Natural killer cell (primary cell): Measurements from ENCODE around the gene HNRNPC. TPM values are rescaled to one million over a fixed set of nuclear protein-coding genes. Genes with fewer than 3 reads are reported as not detected.

Source experiments
- ATAC-seq, 3 donors: fragments of 150-1000 bp in 2 of 3; fragments of 200-7000 bp in 1 of 3; cut with Tn5 transposase; 1 replicate in 1 of 3; 2 replicates in 2 of 3; pipeline ENCODE4 v1.10.0; 2021; ENCODE audit warnings: mild to moderate bottlenecking in 2 of 3, moderate library complexity in 2 of 3
- DNase-seq, 2 donors: peaks; one replicate each; pipeline versions ENCODE4 v3.0.0 to v3.0.0-alpha.2; 2013 to 2021; ENCODE audit warnings: mixed read lengths in 1 of 2
- H3K27ac ChIP-seq: one replicate; pipeline ENCODE4 v1.5.1; 2013; ENCODE audit warnings: mild to moderate bottlenecking, low read length
- H3K27me3 ChIP-seq: one replicate; pipeline ENCODE4 v1.6.1; 2013; ENCODE audit warnings: low read length; ENCODE audit not compliant: control insufficient read depth, insufficient read depth
- H3K36me3 ChIP-seq: one replicate; pipeline ENCODE4 v1.6.1; 2013; ENCODE audit warnings: low read length; ENCODE audit not compliant: control insufficient read depth, insufficient read depth
- H3K4me1 ChIP-seq: one replicate; pipeline ENCODE4 v1.6.1; 2013; ENCODE audit warnings: low read length; ENCODE audit not compliant: control insufficient read depth, insufficient read depth
- H3K4me3 ChIP-seq: one replicate; pipeline ENCODE4 v1.5.1; 2013; ENCODE audit warnings: low read length
- H3K9me3 ChIP-seq: one replicate; pipeline ENCODE4 v1.6.1; 2013; ENCODE audit warnings: low read length; ENCODE audit not compliant: control insufficient read depth, insufficient read depth
- H3K27ac Mint-ChIP-seq, 2 donors: one replicate each; pipeline ENCODE4 v1.8.0; 2022; ENCODE audit warnings: mild to moderate bottlenecking in 2 of 2, mixed read lengths in 2 of 2, moderate library complexity in 1 of 2
- H3K27me3 Mint-ChIP-seq, 2 donors: one replicate each; pipeline ENCODE4 v1.8.0; 2022; ENCODE audit warnings: low read depth in 2 of 2, mixed read lengths in 2 of 2
- H3K36me3 Mint-ChIP-seq: one replicate; pipeline ENCODE4 v1.8.0; 2022; ENCODE audit warnings: mixed read lengths
- H3K4me1 Mint-ChIP-seq, 2 donors: one replicate each; pipeline ENCODE4 v1.8.0; 2022; ENCODE audit warnings: mixed read lengths in 2 of 2
- H3K4me3 Mint-ChIP-seq: one replicate; pipeline ENCODE4 v1.8.0; 2022; ENCODE audit warnings: mild to moderate bottlenecking, moderate library complexity, mixed read lengths
- H3K9me3 Mint-ChIP-seq, 2 donors: one replicate each; pipeline ENCODE4 v1.8.0; 2022; ENCODE audit warnings: mixed read lengths in 2 of 2
- CTCF ChIP-seq: fragments of 200-600 bp; IDR thresholded peaks from one replicate; pipeline ENCODE4 v1.8.0; 2022; ENCODE audit warnings: antibody characterized with exemption
- WGBS: methylation state at CpG from one replicate; pipeline ENCODE4 v1.1.7; 2013; ENCODE audit warnings: missing lambda C conversion rate; ENCODE audit not compliant: insufficient coverage; 5-methylcytosine and 5-hydroxymethylcytosine counted together
- intact Hi-C: fragments of 100-400 bp; cut with micrococcal nuclease; formaldehyde crosslinking; loops from one replicate; pipeline ENCODE4 v1.14.2; 2022
- total RNA-seq, 4 donors: library from RNA; stranded (reverse); fragments of 120-200 nt in 1 of 4; gene quantifications; one replicate each; pipeline versions ENCODE4 v1.2.3 to v1.2.4, GENCODE V29; 2013 to 2022

The HNRNPC gene
- total RNA-seq, 3 donors from 2014 or later (not counting 1 experiment from before 2014, with no cell fraction given) = 501 to 547 (median 515) TPM

DNA sequence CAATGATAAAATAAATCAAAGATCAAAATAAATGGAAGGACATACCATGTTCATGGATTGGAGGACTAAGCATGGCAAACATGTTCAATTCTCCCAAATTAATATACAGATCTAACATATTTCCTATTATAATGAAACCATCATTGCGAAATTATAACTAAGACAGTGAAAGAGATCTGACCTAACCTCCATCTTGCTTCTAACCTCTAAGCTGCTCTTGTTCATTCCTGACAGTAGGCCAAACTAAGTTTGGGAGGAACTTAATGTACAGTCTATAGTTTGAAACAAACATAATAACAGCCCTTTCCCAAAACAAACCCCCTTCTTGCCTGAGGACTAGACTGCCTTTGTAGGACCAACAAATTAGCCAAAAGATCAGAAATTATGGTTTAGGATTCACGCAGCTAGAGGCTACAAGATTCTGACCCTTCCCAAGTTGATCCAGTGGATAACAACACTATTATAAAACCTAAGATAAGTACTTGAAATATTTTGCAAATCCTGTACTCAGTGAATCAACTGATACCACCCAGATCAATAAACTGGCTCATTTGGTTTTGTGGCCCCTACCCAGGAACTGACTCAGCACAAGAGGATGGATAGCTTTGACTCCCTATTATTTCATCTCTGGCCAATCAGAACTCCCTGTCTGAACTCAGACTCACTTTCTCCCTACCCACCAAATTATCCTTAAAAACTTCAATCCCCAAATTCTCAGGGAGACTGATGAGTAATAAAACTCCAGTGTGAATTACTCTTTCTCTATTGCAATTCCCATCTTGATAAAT, 71.6 kb downstream of the HNRNPC start:
- Mint-ChIP-seq H3K4me3 (no peak overlapping the region), H3K36me3 (no peaks in the 10 kb centered on the region), H3K27ac (peak overlapping the region; percentile 32 to 56), H3K4me1 (peaks cover 12 to 27% of the 10 kb centered on the region in 2 donors), H3K27me3 (no peaks in the 10 kb centered on the region), H3K9me3 (no peaks in the 10 kb centered on the region)
- intact Hi-C loops = no loop called here
- Histone ChIP-seq H3K4me1 (no peaks in the 10 kb centered on the region), H3K27ac (no peak overlapping the region), H3K9me3 (no peaks in the 10 kb centered on the region), H3K36me3 (no peaks in the 10 kb centered on the region), H3K4me3 (no peak overlapping the region), H3K27me3 (no peaks in the 10 kb centered on the region)
- DNase-seq (peak in 1 of 2 donors; percentile 12), ATAC-seq (no peak)
- TF ChIP-seq CTCF = no peak
- 95% methylated on average over 2 of the region's 2 CpGs for WGBS

DNA sequence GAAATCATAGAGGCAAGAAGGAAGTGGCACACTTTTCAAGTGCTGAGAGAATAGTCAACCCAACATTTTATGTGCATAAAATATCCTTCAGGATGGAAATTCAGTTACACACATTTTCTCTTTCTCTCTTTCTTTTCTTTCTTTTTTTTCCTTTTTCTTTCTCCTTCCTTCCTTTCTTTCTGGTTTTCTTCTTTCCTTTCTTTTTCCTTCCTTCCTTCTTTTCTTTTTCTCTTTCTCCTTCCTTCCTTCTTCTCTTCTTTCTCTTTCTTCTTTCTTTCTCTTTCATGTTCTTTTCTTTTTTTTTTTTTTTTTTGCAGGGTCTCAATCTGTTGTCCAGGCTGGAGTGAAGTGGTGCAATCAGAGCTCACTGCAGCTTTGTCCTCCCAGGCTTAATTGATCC, 74.6 kb downstream of the HNRNPC start:
- peak overlapping the region; percentile 11 for H3K4me3 Mint-ChIP-seq

GRCh38 chr14:21192875-21193535, 76.2 kb downstream of the HNRNPC start:
- Histone ChIP-seq H3K27ac (no peak overlapping the region), H3K36me3 (no peaks in the 10 kb centered on the region), H3K4me3 (no peak overlapping the region), H3K27me3 (no peaks in the 10 kb centered on the region), H3K4me1 (peaks cover 14% of the 10 kb centered on the region), H3K9me3 (no peaks in the 10 kb centered on the region)
- no peak for DNase-seq
- 95% methylated on average over 7 of the region's 7 CpGs for WGBS
- no peak for ATAC-seq
- Mint-ChIP-seq H3K27ac (no peak overlapping the region), H3K4me1 (peaks cover 12 to 22% of the 10 kb centered on the region in 2 donors), H3K27me3 (no peaks in the 10 kb centered on the region), H3K36me3 (no peaks in the 10 kb centered on the region), H3K4me3 (no peak overlapping the region), H3K9me3 (no peaks in the 10 kb centered on the region)
- intact Hi-C loops = no loop called here
- TF ChIP-seq CTCF = no peak

More for the DNA sequence above, 74.6 kb downstream of the HNRNPC start:
- no peak for ATAC-seq
- Mint-ChIP-seq H3K4me1 (peaks cover 13 to 26% of the 10 kb centered on the region in 2 donors), H3K36me3 (no peaks in the 10 kb centered on the region), H3K9me3 (no peaks in the 10 kb centered on the region), H3K27me3 (no peaks in the 10 kb centered on the region), H3K27ac (no peak overlapping the region)
- Histone ChIP-seq H3K4me1 (peaks cover 14% of the 10 kb centered on the region), H3K27me3 (no peaks in the 10 kb centered on the region), H3K27ac (no peak overlapping the region), H3K36me3 (no peaks in the 10 kb centered on the region), H3K9me3 (no peaks in the 10 kb centered on the region), H3K4me3 (no peak overlapping the region)
- intact Hi-C loops = no loop called here
- no peak for DNase-seq
- no peak for TF ChIP-seq CTCF
